NB4 (cell line): ENCODE measurements around the gene CTSO.

Experiments
- DNase-seq: peaks from one replicate; pipeline ENCODE4 v3.0.0; 2010; ENCODE audit warnings: low read depth
- H3K4me3 ChIP-seq: one replicate; pipeline ENCODE4 v1.5.1; 2011; ENCODE audit warnings: mild to moderate bottlenecking, low read depth, low read length, moderate library complexity
- CTCF ChIP-seq: IDR thresholded peaks from one replicate; pipeline ENCODE4 v1.5.1; 2012; ENCODE audit warnings: low read depth, low read length
- MAX ChIP-seq: IDR thresholded peaks from 2 replicates; pipeline ENCODE4 v1.6.1; 2011; ENCODE audit warnings: low read depth, low read length
- MYC ChIP-seq: IDR thresholded peaks from 2 replicates; pipeline ENCODE4 v1.6.1; 2011; ENCODE audit warnings: low read depth, low read length
- POLR2A ChIP-seq: IDR thresholded peaks from 2 replicates; pipeline ENCODE4 v1.6.1; 2011; ENCODE audit warnings: mild to moderate bottlenecking; ENCODE audit not compliant: insufficient read length; ENCODE audit errors: extremely low read depth

CTSO gene

GRCh38 chr4:155889946-155890345, 63.7 kb downstream of the CTSO start:
- H3K4me3 ChIP-seq = no peak overlapping the region
- DNase-seq = no peak
- TF ChIP-seq POLR2A = no peak
- TF ChIP-seq MAX = no peak
- TF ChIP-seq MYC = no peak
- no peak for TF ChIP-seq CTCF

GRCh38 chr4:155889031-155889793, 64.5 kb downstream of the CTSO start:
- DNase-seq = peak; percentile 32
- no peak overlapping the region for H3K4me3 ChIP-seq
- TF ChIP-seq MAX (no peak), MYC (no peak), POLR2A (no peak), CTCF (no peak)

GRCh38 chr4:155887847-155888570, 65.7 kb downstream of the CTSO start:
- H3K4me3 ChIP-seq = no peak overlapping the region
- TF ChIP-seq MAX (no peak), MYC (no peak), POLR2A (no peak), CTCF (no peak)
- no peak for DNase-seq

- H3K4me3 ChIP-seq = no peak overlapping the region
- DNase-seq = no peak
- TF ChIP-seq CTCF = no peak
Measured at GRCh38 chr4:155887045-155887444, 66.6 kb downstream of the CTSO start.

- TF ChIP-seq CTCF = no peak
- no peak for TF ChIP-seq MAX
- no peak for TF ChIP-seq POLR2A
- no peak for TF ChIP-seq MYC
- no peak for DNase-seq
- no peak overlapping the region for H3K4me3 ChIP-seq
Measured at GRCh38 chr4:155885666-155886065, 68.0 kb downstream of the CTSO start.
